ENCODE measurements around the gene R3HDM4. TPM values are rescaled to one million over a fixed set of nuclear protein-coding genes. Genes with fewer than 3 reads are reported as not detected.
A peak's percentile ranks its signal among the peaks of the same experiment; 100 is the strongest.
"Not testable (repeated sequence)": the region's sequence is repeated elsewhere in the genome, so short reads cannot be mapped to it uniquely, and the experiment has no call there.

The R3HDM4 gene
- total RNA-seq, 1 experiment from 2014 or later, result 57.7 TPM

- H3K27me3 ChIP-seq (replicated peaks; ENCODE audit: control insufficient read depth, insufficient read depth, low read length), result no peaks in the 10 kb centered on the region
Observed at GRCh38 chr19:850221-850978, 62.6 kb downstream of the R3HDM4 start.

GRCh38 chr19:849195-849594, 63.8 kb downstream of the R3HDM4 start:
- H3K36me3 Mint-ChIP-seq (ENCODE audit: insufficient read depth, unreplicated experiment); H3K27ac Mint-ChIP-seq (ENCODE audit: unreplicated experiment); H3K9me3 Mint-ChIP-seq (ENCODE audit: unreplicated experiment); H3K4me1 ChIP-seq; H3K4me1 Mint-ChIP-seq (ENCODE audit: low read depth, unreplicated experiment); POLR2A ChIA-PET; BruUV-seq (replicated peaks); H3K27me3 Mint-ChIP-seq (ENCODE audit: insufficient read depth, unreplicated experiment); H3K4me3 ChIP-seq (ENCODE audit: low read depth, low read length); H3K27me3 ChIP-seq (replicated peaks; ENCODE audit: control insufficient read depth, insufficient read depth, low read length); H3K9me3 ChIP-seq; H3K36me3 ChIP-seq (ENCODE audit: control insufficient read depth, insufficient read depth, low read length); intact Hi-C loops (cut with micrococcal nuclease; ENCODE audit: unreplicated experiment); DNase-seq; H3K4me3 Mint-ChIP-seq (ENCODE audit: unreplicated experiment): not testable (repeated sequence)
- CTCF ChIA-PET, result interaction anchor here (1.1 kb wide), 1 partner anchor 11 kb away, joined by 3 read pairs; no protein-coding TSS in a partner anchor

More at GRCh38 chr19:850221-850978, 62.6 kb downstream of the R3HDM4 start:
- ChIA-PET CTCF (no interaction called here), POLR2A (no interaction called here)
- Mint-ChIP-seq H3K36me3 (ENCODE audit: insufficient read depth, unreplicated experiment) (no peaks in the 10 kb centered on the region), H3K4me1 (ENCODE audit: low read depth, unreplicated experiment) (no peaks in the 10 kb centered on the region), H3K27ac (ENCODE audit: unreplicated experiment) (no peak overlapping the region), H3K9me3 (ENCODE audit: unreplicated experiment) (no peaks in the 10 kb centered on the region), H3K4me3 (ENCODE audit: unreplicated experiment) (no peak overlapping the region), H3K27me3 (ENCODE audit: insufficient read depth, unreplicated experiment) (no peaks in the 10 kb centered on the region)
- no peak for TF ChIP-seq CTCF (IDR thresholded peaks at IDR 0.05; ENCODE audit: insufficient read depth in 1 of 2, low read depth in 1 of 2, low read length in 1 of 2, severe bottlenecking in 1 of 2, unreplicated experiment in 1 of 2)
- Histone ChIP-seq H3K4me3 (ENCODE audit: low read depth, low read length) (no peak overlapping the region), H3K4me1 (no peaks in the 10 kb centered on the region), H3K36me3 (ENCODE audit: control insufficient read depth, insufficient read depth, low read length) (no peaks in the 10 kb centered on the region), H3K9me3 (no peaks in the 10 kb centered on the region)
- BruUV-seq (replicated peaks), result no TSS peak
- intact Hi-C loops (cut with micrococcal nuclease; ENCODE audit: unreplicated experiment), result no loop called here
- peak; percentile 47 to 70 for DNase-seq

GRCh38 chr19:848386-848921, 64.6 kb downstream of the R3HDM4 start:
- no TSS peak for BruUV-seq (replicated peaks)
- no peak overlapping the region for H3K27ac Mint-ChIP-seq (ENCODE audit: unreplicated experiment)
- H3K4me3 Mint-ChIP-seq (ENCODE audit: unreplicated experiment), result no peak overlapping the region
- no peaks in the 10 kb centered on the region for H3K9me3 Mint-ChIP-seq (ENCODE audit: unreplicated experiment)
- peaks cover 1% of the 10 kb centered on the region for H3K36me3 Mint-ChIP-seq (ENCODE audit: insufficient read depth, unreplicated experiment)
- POLR2A ChIA-PET, result no interaction called here
- Histone ChIP-seq H3K4me3 (ENCODE audit: low read depth, low read length) (no peak overlapping the region), H3K27me3 (replicated peaks; ENCODE audit: control insufficient read depth, insufficient read depth, low read length) (no peaks in the 10 kb centered on the region), H3K4me1 (no peaks in the 10 kb centered on the region), H3K9me3 (no peaks in the 10 kb centered on the region), H3K36me3 (ENCODE audit: control insufficient read depth, insufficient read depth, low read length) (no peaks in the 10 kb centered on the region)
- intact Hi-C loops (cut with micrococcal nuclease; ENCODE audit: unreplicated experiment), result no loop called here
- peaks cover 4% of the 10 kb centered on the region for H3K27me3 Mint-ChIP-seq (ENCODE audit: insufficient read depth, unreplicated experiment)
- CTCF ChIA-PET, result interaction anchor here (0.6 kb wide), 1 partner anchor 9 kb away, joined by 3 read pairs; no protein-coding TSS in a partner anchor
- no peak for TF ChIP-seq CTCF (IDR thresholded peaks at IDR 0.05; ENCODE audit: insufficient read depth in 1 of 2, low read depth in 1 of 2, low read length in 1 of 2, severe bottlenecking in 1 of 2, unreplicated experiment in 1 of 2)
- no peaks in the 10 kb centered on the region for H3K4me1 Mint-ChIP-seq (ENCODE audit: low read depth, unreplicated experiment)
- DNase-seq, result no peak

Other genes starting within 250 kb of the R3HDM4 start
- 26.3 and 31.2 TPM in 2 replicates for gene FSTL3, start 236.8 kb downstream of the R3HDM4 start, total RNA-seq (2022)
- not detected in 2 replicates for gene PRSS57, start 217.8 kb downstream of the R3HDM4 start, total RNA-seq (2022)
- 14.7 and 16.1 TPM in 2 replicates for gene PALM, start 204.3 kb downstream of the R3HDM4 start, total RNA-seq (2022)
- 27.8 and 36.4 TPM in 2 replicates for gene MISP, start 162.1 kb downstream of the R3HDM4 start, total RNA-seq (2022)
- gene PTBP1, start 115.8 kb downstream of the R3HDM4 start, total RNA-seq (2022), result 510 and 522 TPM in 2 replicates
- gene PLPPR3, start 91.3 kb downstream of the R3HDM4 start, total RNA-seq (2022), result 5.1 and 7.1 TPM in 2 replicates
- not detected in 2 replicates for gene AZU1, start 85.4 kb downstream of the R3HDM4 start, total RNA-seq (2022)
- 0.29 TPM in 1 of 2 replicates, not detected in the other for gene PRTN3, start 72.2 kb downstream of the R3HDM4 start, total RNA-seq (2022)
- not detected in 2 replicates for gene ELANE, start 60.9 kb downstream of the R3HDM4 start, total RNA-seq (2022)
- 4.4 and 6.1 TPM in 2 replicates for gene CFD, start 53.6 kb downstream of the R3HDM4 start, total RNA-seq (2022)
- 64.3 and 69.1 TPM in 2 replicates for gene MED16, start 20.0 kb downstream of the R3HDM4 start, total RNA-seq (2022)
- gene RNU6-9, start 19.7 kb downstream of the R3HDM4 start, total RNA-seq (2022), result not detected in 2 replicates
- gene KISS1R, start 4.1 kb upstream of the R3HDM4 start, total RNA-seq (2022), result 13.0 and 16.6 TPM in 2 replicates
- gene ARID3A, start 12.8 kb upstream of the R3HDM4 start, total RNA-seq (2022), result 217 and 239 TPM in 2 replicates
- 89.5 and 96.8 TPM in 2 replicates for gene WDR18, start 71.1 kb upstream of the R3HDM4 start, total RNA-seq (2022)
- gene GRIN3B, start 87.2 kb upstream of the R3HDM4 start, total RNA-seq (2022), result 0.41 and 0.49 TPM in 2 replicates
- gene TMEM259, start 107.9 kb upstream of the R3HDM4 start, total RNA-seq (2022), result 148 and 154 TPM in 2 replicates
- gene RNU6-2, start 108.3 kb upstream of the R3HDM4 start, total RNA-seq (2022), result not detected in 2 replicates
- 194 and 221 TPM in 2 replicates for gene CNN2, start 113.4 kb upstream of the R3HDM4 start, total RNA-seq (2022)
- gene ABCA7, start 126.9 kb upstream of the R3HDM4 start, total RNA-seq (2022), result 43.5 and 45.9 TPM in 2 replicates
- gene ARHGAP45, start 153.9 kb upstream of the R3HDM4 start, total RNA-seq (2022), result 38.6 and 43.3 TPM in 2 replicates
- 264 and 272 TPM in 2 replicates for gene POLR2E, start 182.2 kb upstream of the R3HDM4 start, total RNA-seq (2022)
- gene GPX4, start 190.8 kb upstream of the R3HDM4 start, total RNA-seq (2022), result 500 and 546 TPM in 2 replicates